Hepatocyte (in vitro differentiated cells): Measurements from ENCODE around the gene TRIOBP.

Source experiments
- EZH2 ChIP-seq: fragments of 200-600 bp; sonication (generic); IDR thresholded peaks from 2 replicates; pipeline ENCODE4 v1.6.1; 2016; ENCODE audit warnings: antibody characterized with exemption, mild to moderate bottlenecking, borderline replicate concordance
- EZH2phosphoT487 ChIP-seq: fragments of 200-600 bp; sonication (generic); IDR thresholded peaks from one replicate; pipeline ENCODE4 v1.6.1; 2018; ENCODE audit warnings: antibody characterized with exemption, mild to moderate bottlenecking, low read depth, moderate library complexity; ENCODE audit not compliant: unreplicated experiment, severe bottlenecking
- TF ChIP-seq, protein P1 (sequence below): fragments of 200-600 bp; sonication (generic); IDR thresholded peaks from 2 replicates; pipeline ENCODE4 v1.5.1; 2016; ENCODE audit warnings: antibody characterized with exemption, mild to moderate bottlenecking; ENCODE audit not compliant: poor library complexity

- TF ChIP-seq, protein P1, sequence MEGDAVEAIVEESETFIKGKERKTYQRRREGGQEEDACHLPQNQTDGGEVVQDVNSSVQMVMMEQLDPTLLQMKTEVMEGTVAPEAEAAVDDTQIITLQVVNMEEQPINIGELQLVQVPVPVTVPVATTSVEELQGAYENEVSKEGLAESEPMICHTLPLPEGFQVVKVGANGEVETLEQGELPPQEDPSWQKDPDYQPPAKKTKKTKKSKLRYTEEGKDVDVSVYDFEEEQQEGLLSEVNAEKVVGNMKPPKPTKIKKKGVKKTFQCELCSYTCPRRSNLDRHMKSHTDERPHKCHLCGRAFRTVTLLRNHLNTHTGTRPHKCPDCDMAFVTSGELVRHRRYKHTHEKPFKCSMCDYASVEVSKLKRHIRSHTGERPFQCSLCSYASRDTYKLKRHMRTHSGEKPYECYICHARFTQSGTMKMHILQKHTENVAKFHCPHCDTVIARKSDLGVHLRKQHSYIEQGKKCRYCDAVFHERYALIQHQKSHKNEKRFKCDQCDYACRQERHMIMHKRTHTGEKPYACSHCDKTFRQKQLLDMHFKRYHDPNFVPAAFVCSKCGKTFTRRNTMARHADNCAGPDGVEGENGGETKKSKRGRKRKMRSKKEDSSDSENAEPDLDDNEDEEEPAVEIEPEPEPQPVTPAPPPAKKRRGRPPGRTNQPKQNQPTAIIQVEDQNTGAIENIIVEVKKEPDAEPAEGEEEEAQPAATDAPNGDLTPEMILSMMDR = no peak
- no peak for TF ChIP-seq EZH2
- TF ChIP-seq EZH2phosphoT487 = no peak
Observed at GRCh38 chr22:37771702-37772427, 75.0 kb downstream of the TRIOBP start.
